ENCODE data around the gene EEF2K.

Gene EEF2K

DNA sequence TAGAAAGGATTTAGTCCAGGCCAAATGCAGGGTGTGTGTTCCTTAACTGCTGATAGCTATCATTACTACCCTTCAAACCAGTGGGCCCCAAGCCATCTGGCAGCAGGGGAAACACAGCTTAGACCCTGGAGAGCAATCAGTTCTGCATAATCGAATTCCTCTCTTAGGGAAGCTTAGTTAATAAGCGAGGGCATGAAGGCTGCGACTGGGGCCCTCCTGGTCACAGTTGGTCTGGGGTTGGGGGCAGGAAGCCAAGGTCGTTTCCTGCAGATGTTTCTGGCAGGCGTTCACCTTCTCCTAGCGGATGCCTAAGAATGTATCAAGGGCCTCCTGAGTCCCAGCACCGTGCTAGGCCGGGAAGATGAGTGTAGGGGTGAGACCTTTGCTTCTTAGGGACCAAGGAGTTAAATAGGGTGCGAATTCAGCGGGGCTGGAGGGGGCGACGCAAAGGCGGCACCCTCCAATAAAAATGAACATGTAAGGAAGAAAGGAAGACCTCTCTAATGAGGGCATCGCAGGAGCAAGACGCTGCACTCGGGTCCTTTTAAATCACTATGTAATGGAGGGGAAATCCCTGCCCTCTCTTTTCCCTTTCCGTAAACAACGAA lies 16.5 kb upstream of the EEF2K start:
- peak overlapping the region; percentile 65 for H3K4me3 ChIP-seq (ENCODE audit: low read length)
- DNase-seq (ENCODE audit: low read depth), result peak; percentile 56
- TF ChIP-seq, protein P1, sequence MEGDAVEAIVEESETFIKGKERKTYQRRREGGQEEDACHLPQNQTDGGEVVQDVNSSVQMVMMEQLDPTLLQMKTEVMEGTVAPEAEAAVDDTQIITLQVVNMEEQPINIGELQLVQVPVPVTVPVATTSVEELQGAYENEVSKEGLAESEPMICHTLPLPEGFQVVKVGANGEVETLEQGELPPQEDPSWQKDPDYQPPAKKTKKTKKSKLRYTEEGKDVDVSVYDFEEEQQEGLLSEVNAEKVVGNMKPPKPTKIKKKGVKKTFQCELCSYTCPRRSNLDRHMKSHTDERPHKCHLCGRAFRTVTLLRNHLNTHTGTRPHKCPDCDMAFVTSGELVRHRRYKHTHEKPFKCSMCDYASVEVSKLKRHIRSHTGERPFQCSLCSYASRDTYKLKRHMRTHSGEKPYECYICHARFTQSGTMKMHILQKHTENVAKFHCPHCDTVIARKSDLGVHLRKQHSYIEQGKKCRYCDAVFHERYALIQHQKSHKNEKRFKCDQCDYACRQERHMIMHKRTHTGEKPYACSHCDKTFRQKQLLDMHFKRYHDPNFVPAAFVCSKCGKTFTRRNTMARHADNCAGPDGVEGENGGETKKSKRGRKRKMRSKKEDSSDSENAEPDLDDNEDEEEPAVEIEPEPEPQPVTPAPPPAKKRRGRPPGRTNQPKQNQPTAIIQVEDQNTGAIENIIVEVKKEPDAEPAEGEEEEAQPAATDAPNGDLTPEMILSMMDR (conservative IDR thresholded peaks at IDR 0.05; ENCODE audit: low read length), result peak; percentile 15; the same call in 1 of the 2 replicates

DNA sequence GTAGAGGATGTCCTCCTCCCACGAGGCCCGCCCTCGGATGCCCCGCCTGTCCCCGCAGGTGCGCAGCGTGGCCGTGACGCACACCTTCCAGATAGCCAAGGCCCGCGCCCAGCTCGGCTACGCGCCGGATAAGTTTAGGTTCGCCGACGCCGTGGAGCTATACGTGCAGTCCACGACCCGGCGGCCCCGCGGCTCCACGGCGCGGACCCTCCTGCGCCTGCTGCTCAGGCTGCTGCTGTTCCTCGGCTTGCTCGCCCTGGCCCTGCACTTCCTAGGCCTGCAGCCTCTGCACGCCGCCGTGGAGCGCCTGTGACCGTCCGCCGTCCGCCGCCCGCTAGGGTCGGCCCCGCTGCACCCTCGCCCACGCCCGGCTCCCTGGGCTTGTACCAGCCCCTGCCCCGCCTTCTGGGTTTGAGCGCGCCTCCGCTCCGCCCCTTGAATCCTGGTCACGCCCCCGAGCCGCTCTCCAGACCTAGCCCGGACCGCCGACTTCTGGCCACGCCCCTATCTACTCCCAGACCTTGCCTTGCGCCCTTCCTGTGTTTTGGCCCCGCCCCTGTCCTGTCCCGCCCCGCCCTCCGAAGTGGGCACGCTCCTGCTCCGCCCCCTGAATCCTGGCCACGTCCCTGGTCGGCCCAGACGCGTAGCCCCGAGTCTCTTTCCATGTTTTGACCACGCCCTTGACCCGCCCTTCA lies 15.8 kb upstream of the EEF2K start:
- peak; percentile 99 for DNase-seq (ENCODE audit: low read depth)
- TF ChIP-seq, protein P1 (conservative IDR thresholded peaks at IDR 0.05; ENCODE audit: low read length), result no peak
- peak overlapping the region; percentile 65 for H3K4me3 ChIP-seq (ENCODE audit: low read length)

GRCh38 chr16:22190776-22191531 lies 15.1 kb upstream of the EEF2K start:
- H3K4me3 ChIP-seq (ENCODE audit: low read length), result peak overlapping the region; percentile 60
- DNase-seq (ENCODE audit: low read depth), result peak; percentile 99
- TF ChIP-seq, protein P1 (conservative IDR thresholded peaks at IDR 0.05; ENCODE audit: low read length), result no peak

DNA sequence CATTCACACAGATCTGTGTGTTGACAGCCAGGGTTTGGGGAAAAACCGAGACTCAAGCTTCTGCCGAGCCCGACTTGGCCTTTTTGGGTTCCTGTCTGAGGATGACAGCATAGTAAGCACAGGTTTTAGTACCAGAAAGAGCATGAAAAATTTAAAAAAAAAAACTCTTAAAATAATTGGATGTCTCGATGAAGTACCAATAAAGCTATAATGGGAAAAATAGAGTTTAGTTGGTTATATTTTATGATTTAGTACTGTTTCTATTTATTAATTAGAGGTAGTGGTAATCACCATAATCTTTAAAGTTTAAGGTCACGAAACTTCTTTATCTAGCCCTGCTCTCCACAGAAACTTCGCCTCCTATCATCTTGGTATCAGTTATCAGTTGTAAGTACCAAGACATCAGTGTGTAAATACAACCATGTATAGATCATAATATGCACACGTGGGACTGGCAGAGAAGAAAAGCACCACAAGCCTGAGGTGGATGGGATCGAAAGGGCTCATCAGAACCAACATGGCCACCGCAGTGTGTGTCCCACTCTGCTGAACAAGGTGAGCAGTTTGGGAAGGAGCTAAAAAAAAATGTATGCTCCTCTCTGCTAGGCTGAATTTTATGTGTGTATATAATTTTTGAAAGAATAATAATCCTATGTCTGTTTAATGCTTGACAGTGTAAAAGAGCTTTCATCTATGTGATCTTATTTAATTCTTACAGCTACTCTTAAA lies 14.4 kb upstream of the EEF2K start:
- TF ChIP-seq, protein P1 (conservative IDR thresholded peaks at IDR 0.05; ENCODE audit: low read length), result no peak
- peak overlapping the region; percentile 60 for H3K4me3 ChIP-seq (ENCODE audit: low read length)
- no peak for DNase-seq (ENCODE audit: low read depth)

GRCh38 chr16:22192261-22193062 lies 13.6 kb upstream of the EEF2K start:
- DNase-seq (ENCODE audit: low read depth), result peak; percentile 95
- peak overlapping the region; percentile 60 for H3K4me3 ChIP-seq (ENCODE audit: low read length)
- TF ChIP-seq, protein P1 (conservative IDR thresholded peaks at IDR 0.05; ENCODE audit: low read length), result no peak

DNA sequence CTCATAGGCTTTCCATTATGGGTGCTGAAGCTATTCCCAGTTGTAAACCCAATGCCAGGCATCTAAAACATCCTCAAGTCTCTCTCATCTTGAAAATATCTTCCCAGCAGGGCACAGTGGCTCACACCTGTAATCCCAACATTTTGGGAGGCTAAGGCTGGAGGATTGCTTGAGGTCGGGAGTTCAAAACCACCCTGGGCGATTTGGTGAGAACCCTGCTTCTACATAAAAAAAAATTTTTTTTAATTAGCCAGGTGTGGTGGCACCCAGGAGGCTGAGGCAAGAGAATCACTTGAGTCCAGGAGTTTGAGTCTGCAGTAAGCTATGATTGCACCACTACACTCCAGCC lies 13.0 kb upstream of the EEF2K start:
- DNase-seq (ENCODE audit: low read depth), result no peak
- H3K4me3 ChIP-seq (ENCODE audit: low read length), result peak overlapping the region; percentile 60
- TF ChIP-seq, protein P1 (conservative IDR thresholded peaks at IDR 0.05; ENCODE audit: low read length), result no peak

Data from AG10803 (cell line).